GM06990 (cell line): ENCODE measurements around the gene WRAP73.

Source experiments
- DNase-seq: peaks from one replicate; pipeline ENCODE4 v3.0.0-alpha.2; 2011; ENCODE audit not compliant: insufficient read length; ENCODE audit errors: extremely low read depth
- H3K27me3 ChIP-seq: replicated peaks from 2 replicates; pipeline ENCODE4 v1.6.0; 2011; ENCODE audit warnings: low read length; ENCODE audit not compliant: control insufficient read depth, insufficient read depth
- H3K36me3 ChIP-seq: 2 replicates; pipeline ENCODE4 v1.5.1; 2011; ENCODE audit warnings: low read length; ENCODE audit not compliant: control insufficient read depth, insufficient read depth
- H3K4me3 ChIP-seq: replicated peaks from 2 replicates; pipeline ENCODE4 v1.5.1; 2011; ENCODE audit warnings: low read depth, mild to moderate bottlenecking, control low read depth, low read length
- TF ChIP-seq, protein P1 (sequence below): IDR thresholded peaks from 2 replicates; pipeline ENCODE4 v1.5.1; 2011; ENCODE audit warnings: low read length, control low read depth, mild to moderate bottlenecking, inconsistent platforms; ENCODE audit not compliant: insufficient read depth, poor library complexity, severe bottlenecking

The WRAP73 gene

DNA sequence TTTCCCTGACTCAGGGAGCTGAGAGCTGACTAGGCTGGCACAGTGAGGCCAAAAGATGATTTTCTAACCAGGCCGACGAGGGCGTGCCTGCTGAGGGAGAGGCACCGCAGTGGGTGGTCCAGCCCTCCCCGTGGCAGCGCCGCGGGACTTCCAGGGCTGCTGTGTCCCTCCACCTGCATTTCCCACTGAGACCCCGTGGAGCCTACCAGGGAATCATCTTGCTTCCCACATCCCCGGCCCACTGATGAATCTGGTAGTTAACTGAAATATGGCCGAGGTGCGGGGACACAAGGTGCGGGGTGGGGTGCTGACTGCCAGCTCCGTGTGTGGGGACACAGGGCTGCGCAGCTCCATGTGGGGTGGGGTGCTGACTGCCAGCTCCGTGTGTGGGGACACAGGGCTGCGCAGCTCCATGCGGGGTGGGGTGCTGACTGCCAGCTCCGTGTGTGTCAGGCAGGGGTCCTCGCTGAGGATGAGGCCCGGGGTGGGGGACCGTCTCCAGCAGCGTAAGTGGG lies 10.4 kb downstream of the WRAP73 start:
- H3K36me3 ChIP-seq = peaks cover 26% of the 10 kb centered on the region

DNA sequence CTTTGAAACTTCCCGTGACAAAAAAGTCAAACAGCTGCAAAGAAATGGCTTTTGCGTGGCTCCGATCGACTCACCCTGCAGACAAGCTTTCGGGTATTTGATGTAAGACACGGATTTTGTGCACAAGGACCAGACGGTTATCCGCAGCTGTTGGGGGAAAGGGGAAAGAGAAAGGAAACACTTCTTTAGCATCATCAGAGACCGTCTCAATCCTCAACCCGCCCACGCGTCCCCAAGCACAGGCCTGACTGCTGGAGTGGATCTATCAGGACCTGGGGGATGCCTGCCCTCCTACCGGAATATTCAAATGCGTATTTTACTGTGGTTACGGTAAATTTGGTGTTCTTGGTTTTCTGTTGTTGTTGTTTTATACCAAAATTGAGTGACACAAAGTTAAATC lies 11.2 kb downstream of the WRAP73 start:
- H3K36me3 ChIP-seq = peaks cover 32% of the 10 kb centered on the region
- no peak for DNase-seq
- TF ChIP-seq, protein P1, sequence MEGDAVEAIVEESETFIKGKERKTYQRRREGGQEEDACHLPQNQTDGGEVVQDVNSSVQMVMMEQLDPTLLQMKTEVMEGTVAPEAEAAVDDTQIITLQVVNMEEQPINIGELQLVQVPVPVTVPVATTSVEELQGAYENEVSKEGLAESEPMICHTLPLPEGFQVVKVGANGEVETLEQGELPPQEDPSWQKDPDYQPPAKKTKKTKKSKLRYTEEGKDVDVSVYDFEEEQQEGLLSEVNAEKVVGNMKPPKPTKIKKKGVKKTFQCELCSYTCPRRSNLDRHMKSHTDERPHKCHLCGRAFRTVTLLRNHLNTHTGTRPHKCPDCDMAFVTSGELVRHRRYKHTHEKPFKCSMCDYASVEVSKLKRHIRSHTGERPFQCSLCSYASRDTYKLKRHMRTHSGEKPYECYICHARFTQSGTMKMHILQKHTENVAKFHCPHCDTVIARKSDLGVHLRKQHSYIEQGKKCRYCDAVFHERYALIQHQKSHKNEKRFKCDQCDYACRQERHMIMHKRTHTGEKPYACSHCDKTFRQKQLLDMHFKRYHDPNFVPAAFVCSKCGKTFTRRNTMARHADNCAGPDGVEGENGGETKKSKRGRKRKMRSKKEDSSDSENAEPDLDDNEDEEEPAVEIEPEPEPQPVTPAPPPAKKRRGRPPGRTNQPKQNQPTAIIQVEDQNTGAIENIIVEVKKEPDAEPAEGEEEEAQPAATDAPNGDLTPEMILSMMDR = no peak
- H3K4me3 ChIP-seq = no peak overlapping the region
- no peaks in the 10 kb centered on the region for H3K27me3 ChIP-seq

More for the DNA sequence above, 10.4 kb downstream of the WRAP73 start:
- no peaks in the 10 kb centered on the region for H3K27me3 ChIP-seq
- no peak overlapping the region for H3K4me3 ChIP-seq
- DNase-seq = no peak
- TF ChIP-seq, protein P1 = no peak

DNA sequence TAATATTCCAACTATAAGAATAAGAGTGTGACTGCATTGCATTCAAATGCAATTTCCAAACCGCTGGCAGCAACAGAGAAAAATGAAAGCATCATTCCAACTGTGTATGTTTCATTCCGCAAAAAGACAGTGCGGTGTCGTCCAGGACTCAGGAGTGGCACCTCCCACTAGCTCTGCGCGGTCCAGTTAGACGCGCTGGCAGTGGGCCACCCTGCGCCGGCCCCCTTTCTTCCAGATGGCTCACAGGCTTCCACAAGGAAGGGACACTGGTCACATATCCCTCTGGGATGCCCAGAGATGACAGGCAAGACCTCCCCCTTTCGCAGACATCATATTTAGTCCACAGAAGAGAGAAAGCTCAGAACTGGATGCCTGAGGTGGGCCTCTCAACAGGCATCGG lies 11.9 kb downstream of the WRAP73 start:
- H3K4me3 ChIP-seq = no peak overlapping the region
- TF ChIP-seq, protein P1 = no peak
- no peak for DNase-seq
- H3K27me3 ChIP-seq = no peaks in the 10 kb centered on the region
- H3K36me3 ChIP-seq = peaks cover 36% of the 10 kb centered on the region

DNA sequence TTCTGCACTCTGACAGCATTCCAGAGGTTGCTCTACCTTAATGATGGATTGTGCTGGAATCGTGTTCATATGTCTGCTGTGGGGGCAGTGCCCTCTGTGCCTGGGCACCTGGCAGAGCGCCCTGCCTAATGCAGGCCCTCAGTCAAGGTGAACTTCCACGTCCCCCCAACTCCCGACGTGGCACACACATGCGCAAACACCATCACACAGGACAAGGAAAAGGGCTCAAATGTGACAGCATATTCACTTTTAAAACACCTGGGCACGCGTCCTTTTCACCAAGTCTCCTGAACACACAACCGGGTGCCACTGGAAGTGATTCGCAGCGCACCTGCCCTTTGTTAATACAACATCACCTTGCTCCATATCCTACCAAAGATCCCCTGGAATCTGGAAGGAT lies 13.4 kb downstream of the WRAP73 start:
- TF ChIP-seq, protein P1 = no peak
- peaks cover 44% of the 10 kb centered on the region for H3K36me3 ChIP-seq
- no peak for DNase-seq
- no peak overlapping the region for H3K4me3 ChIP-seq
- H3K27me3 ChIP-seq = no peaks in the 10 kb centered on the region

DNA sequence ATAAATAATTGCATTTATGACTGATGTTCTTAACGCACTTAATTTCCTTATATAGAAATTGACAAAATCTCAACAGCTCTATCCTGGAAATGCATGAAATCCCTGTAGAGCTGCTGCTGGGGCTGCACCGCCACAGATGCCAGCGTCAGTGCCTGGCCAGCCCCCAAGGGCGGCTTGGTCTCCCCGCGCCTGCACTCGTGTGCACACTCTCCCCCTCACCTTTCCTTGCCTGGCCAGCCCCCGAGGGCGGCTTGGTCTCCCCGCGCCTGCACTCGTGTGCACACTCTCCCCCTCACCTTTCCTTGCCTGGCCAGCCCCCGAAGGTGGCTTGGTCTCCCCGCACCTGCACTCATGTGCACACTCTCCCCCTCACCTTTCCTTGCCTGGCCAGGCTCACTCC lies 13.8 kb downstream of the WRAP73 start:
- Histone ChIP-seq H3K4me3 (no peak overlapping the region), H3K36me3 (peaks cover 44% of the 10 kb centered on the region), H3K27me3 (no peaks in the 10 kb centered on the region)
- TF ChIP-seq, protein P1 = no peak
- DNase-seq = no peak

DNA sequence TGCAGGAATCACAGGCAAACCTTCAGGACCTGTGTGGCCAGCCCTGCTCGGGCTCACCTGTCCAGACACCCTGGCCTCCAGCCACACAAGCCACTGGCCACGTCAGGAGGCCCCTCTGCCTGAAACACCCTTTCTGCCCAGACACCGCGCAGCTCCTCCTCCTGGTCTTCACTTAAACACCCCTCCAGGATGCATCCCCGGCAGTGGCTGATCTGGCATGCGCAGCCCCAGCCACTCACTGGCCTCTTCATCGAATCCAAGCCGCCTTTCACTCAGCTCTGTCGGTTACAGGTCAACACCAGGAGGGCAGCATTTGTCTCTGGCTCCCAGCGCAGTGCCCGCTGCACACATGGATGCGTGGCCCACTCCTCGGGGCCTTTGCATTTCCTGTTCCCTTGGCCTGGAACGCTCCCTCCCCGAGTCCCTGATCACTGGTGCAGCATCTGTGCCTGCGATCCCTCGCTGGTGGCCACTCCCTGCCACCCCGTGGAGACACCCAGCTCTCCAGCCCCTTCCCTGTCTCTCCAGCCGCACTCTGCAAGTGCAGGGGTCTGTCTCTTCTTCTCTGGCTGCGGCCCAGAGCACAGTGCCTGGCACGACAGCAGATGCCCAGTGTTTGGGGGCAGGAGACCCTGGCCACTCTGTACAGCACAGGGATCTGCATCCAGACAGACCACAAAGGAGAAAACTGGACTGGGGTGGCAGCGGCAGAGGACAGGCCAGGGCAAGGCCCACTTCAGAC lies 15.7 kb downstream of the WRAP73 start:
- TF ChIP-seq, protein P1 = no peak
- peaks cover 49% of the 10 kb centered on the region for H3K36me3 ChIP-seq
- no peak for DNase-seq
- no peaks in the 10 kb centered on the region for H3K27me3 ChIP-seq
- H3K4me3 ChIP-seq = no peak overlapping the region
